HCT116 (cell line): ENCODE data around the gene ACAN. TPM values are rescaled to one million over a fixed set of nuclear protein-coding genes. Genes with fewer than 3 reads are reported as not detected.

ENCODE experiments used
- ATAC-seq: fragments of 200-7000 bp; cut with Tn5 transposase; 2 replicates; pipeline ENCODE4 v1.9.1; 2020; ENCODE audit warnings: mild to moderate bottlenecking, moderate library complexity
- BruUV-seq: library from RNA; stranded (reverse); fragments of 400-500 nt; replicated peaks from 2 replicates; lab custom pipeline; 2021; lab: Mats Ljungman, UMichigan
- CTCF ChIA-PET: fragments of 300-600 bp; sonication (Branson Sonifier 250); formaldehyde crosslinking; loops from one replicate; lab custom pipeline; 2021; ENCODE audit warnings: antibody characterized with exemption; lab: Charles Lee
- POLR2A ChIA-PET: fragments of 300-600, 350-600 bp; sonication (Branson Sonifier 250); formaldehyde crosslinking; loops from one replicate; lab custom pipeline; 2021; ENCODE audit warnings: antibody characterized with exemption; lab: Charles Lee
- RAD21 ChIA-PET, 2 experiments: fragments of 300-600 bp; sonication (Branson Sonifier 250); formaldehyde crosslinking; loops; one replicate each; lab custom pipeline; 2023; ENCODE audit warnings: low total read pairs in 2 of 2; ENCODE audit not compliant: uncharacterized antibody in 2 of 2, unreplicated experiment in 2 of 2, low non-redundant PET in 1 of 2; lab: Charles Lee
- DNase-seq: peaks from one replicate; pipeline ENCODE4 v3.0.0-alpha.2; 2010; ENCODE audit warnings: low read depth, low spot score
- H2AFZ ChIP-seq: fragments of 200-600 bp; shearing (Covaris generic), sonication (generic); 2 replicates; pipeline ENCODE4 v1.6.1; 2017; ENCODE audit warnings: low read depth, mixed run types, mixed read lengths, antibody characterized with exemption, low read length; ENCODE audit not compliant: poor library complexity, severe bottlenecking
- H3K27ac ChIP-seq: 2 replicates; pipeline ENCODE4 v1.5.1; 2012; ENCODE audit warnings: low read depth, low read length
- H3K27me3 ChIP-seq: fragments of 200-600 bp; sonication (generic); 2 replicates; pipeline ENCODE4 v1.6.1; 2016; ENCODE audit warnings: mixed run types, low read length, mixed read lengths; ENCODE audit not compliant: insufficient read depth
- H3K36me3 ChIP-seq, 2 experiments: fragments of 200-500 bp in 1 of 2; fragments of 200-600 bp in 1 of 2; sonication (Bioruptor generic) in 1 of 2; sonication (generic) in 1 of 2; 2 replicates each; pipeline versions ENCODE4 v1.5.1 to v1.6.1; 2014 to 2016; ENCODE audit warnings: low read length in 2 of 2, inconsistent platforms in 1 of 2, mixed read lengths in 1 of 2, mixed run types in 1 of 2; ENCODE audit not compliant: insufficient read depth in 2 of 2, control insufficient read depth in 1 of 2
- H3K4me1 ChIP-seq, 2 experiments: fragments of 200-600 bp in 1 of 2; sonication (generic) in 1 of 2; 2 replicates each; pipeline versions ENCODE4 v1.5.1 to v1.6.1; 2012 to 2017; ENCODE audit warnings: low read length in 2 of 2, inconsistent platforms in 1 of 2, mild to moderate bottlenecking in 1 of 2, mixed read lengths in 1 of 2, mixed run types in 1 of 2, moderate library complexity in 1 of 2; ENCODE audit not compliant: insufficient read depth in 2 of 2, control insufficient read depth in 1 of 2
- H3K4me2 ChIP-seq: fragments of 200-600 bp; sonication (generic); 2 replicates; pipeline ENCODE4 v1.6.1; 2017; ENCODE audit warnings: mixed run types, low read length, mixed read lengths
- H3K4me3 ChIP-seq, 2 experiments: fragments of 200-600 bp in 1 of 2; sonication (generic) in 1 of 2; replicated peaks in 1 of 2; 2 replicates each; pipeline ENCODE4 v1.5.1; 2011 to 2016; ENCODE audit warnings: low read length in 2 of 2, control low read depth in 1 of 2, low read depth in 1 of 2, mild to moderate bottlenecking in 1 of 2, mixed read lengths in 1 of 2, mixed run types in 1 of 2
- H3K79me2 ChIP-seq: fragments of 200-600 bp; sonication (generic); 2 replicates; pipeline ENCODE4 v1.6.1; 2017; ENCODE audit warnings: mild to moderate bottlenecking, mixed run types, low read length, moderate library complexity, mixed read lengths; ENCODE audit not compliant: insufficient read depth
- H3K9ac ChIP-seq: fragments of 200-600 bp; sonication (generic); 2 replicates; pipeline ENCODE4 v1.6.1; 2016; ENCODE audit warnings: low read length, mixed read lengths
- H3K9me2 ChIP-seq: fragments of 200-600 bp; sonication (generic), shearing (Covaris generic); 2 replicates; pipeline ENCODE4 v1.6.1; 2017; ENCODE audit warnings: mixed run types, mild to moderate bottlenecking, moderate library complexity; ENCODE audit not compliant: insufficient read depth
- H3K9me3 ChIP-seq, 2 experiments: fragments of 200-500 bp in 1 of 2; fragments of 200-600 bp in 1 of 2; sonication (Bioruptor generic) in 1 of 2; sonication (generic) in 1 of 2; 2 replicates each; pipeline ENCODE4 v1.6.1; 2014 to 2017; ENCODE audit warnings: low read length in 2 of 2, mixed read lengths in 2 of 2, inconsistent platforms in 1 of 2, low read depth in 1 of 2, mild to moderate bottlenecking in 1 of 2, mixed run types in 1 of 2, moderate library complexity in 1 of 2; ENCODE audit not compliant: control insufficient read depth in 1 of 2, insufficient read depth in 1 of 2
- H4K20me1 ChIP-seq: fragments of 200-600 bp; sonication (generic), shearing (Covaris generic); 2 replicates; pipeline ENCODE4 v1.6.1; 2017; ENCODE audit warnings: mixed run types, mild to moderate bottlenecking, moderate library complexity; ENCODE audit not compliant: insufficient read depth
- ATF3 ChIP-seq: IDR thresholded peaks from 2 replicates; pipeline ENCODE4 v1.6.1; 2012
- CBX3 ChIP-seq: IDR thresholded peaks from 2 replicates; pipeline ENCODE4 v1.6.1; 2012; ENCODE audit warnings: low read depth
- CEBPB ChIP-seq: IDR thresholded peaks from 2 replicates; pipeline ENCODE4 v1.6.1; 2012; ENCODE audit warnings: low read depth
- EZH2phosphoT487 ChIP-seq: fragments of 200-600 bp; IDR thresholded peaks from 2 replicates; pipeline ENCODE4 v1.6.1; 2018; ENCODE audit warnings: antibody characterized with exemption, borderline replicate concordance
- JUND ChIP-seq: IDR thresholded peaks from 2 replicates; pipeline ENCODE4 v1.6.1; 2012
- POLR2A ChIP-seq: IDR thresholded peaks from 2 replicates; pipeline ENCODE4 v1.7.0; 2011; ENCODE audit warnings: borderline replicate concordance; ENCODE audit not compliant: insufficient read depth, insufficient read length; ENCODE audit errors: extremely low read depth
- POLR2AphosphoS5 ChIP-seq: IDR thresholded peaks from 2 replicates; pipeline ENCODE4 v1.6.1; 2011; ENCODE audit warnings: mild to moderate bottlenecking, low read depth, low read length, moderate library complexity
- RAD21 ChIP-seq: IDR thresholded peaks from 2 replicates; pipeline ENCODE4 v1.6.1; 2012; ENCODE audit warnings: low read depth, mild to moderate bottlenecking
- SIN3A ChIP-seq: IDR thresholded peaks from 2 replicates; pipeline ENCODE4 v1.6.1; 2012; ENCODE audit warnings: low read depth
- SP1 ChIP-seq: IDR thresholded peaks from 2 replicates; pipeline ENCODE4 v1.6.1; 2012; ENCODE audit warnings: low read depth
- SRF ChIP-seq: IDR thresholded peaks from 2 replicates; pipeline ENCODE4 v1.6.1; 2012; ENCODE audit warnings: low read depth
- YY1 ChIP-seq: IDR thresholded peaks from 2 replicates; pipeline ENCODE4 v1.6.1; 2011; ENCODE audit warnings: low read length, low read depth, moderate library complexity, mild to moderate bottlenecking; ENCODE audit not compliant: insufficient replicate concordance; ENCODE audit errors: extremely low read depth
- ZNF274 ChIP-seq: fragments of 200-500 bp; sonication (Bioruptor generic); IDR thresholded peaks from 2 replicates; pipeline ENCODE4 v1.6.1; 2014; ENCODE audit warnings: mild to moderate bottlenecking, low read depth, low read length, inconsistent platforms
- intact Hi-C: fragments of 100-400 bp; cut with micrococcal nuclease; formaldehyde crosslinking; loops from 2 replicates; pipeline ENCODE4 v1.10.0; 2022
- total RNA-seq: library from RNA; stranded (reverse); gene quantifications from one replicate; pipeline ENCODE4 v1.2.1, GENCODE V29; 2021; ENCODE audit not compliant: unreplicated experiment
- TF ChIP-seq, protein P1 (sequence below), 3 experiments: fragments of 200-600 bp in 1 of 3; sonication (generic) in 1 of 3; IDR thresholded peaks in 2 of 3; conservative IDR thresholded peaks in 1 of 3; 2 replicates each; pipeline ENCODE4 v1.5.1; 2012 to 2017; ENCODE audit warnings: low read depth in 2 of 3, low read length in 2 of 3, antibody characterized with exemption in 1 of 3, borderline replicate concordance in 1 of 3, control low read depth in 1 of 3, mild to moderate bottlenecking in 1 of 3, mixed read lengths in 1 of 3, mixed run types in 1 of 3, moderate library complexity in 1 of 3; ENCODE audit not compliant: insufficient read depth in 1 of 3
- TF ChIP-seq, protein P2 (sequence below): IDR thresholded peaks from 2 replicates; pipeline ENCODE4 v1.6.1; 2011; ENCODE audit warnings: mild to moderate bottlenecking, low read length, moderate library complexity; ENCODE audit not compliant: insufficient replicate concordance; ENCODE audit errors: extremely low read depth

Gene ACAN
- total RNA-seq, 1 experiment from 2014 or later: not detected

GRCh38 chr15:88833731-88834100 is 30.5 kb downstream of the ACAN start:
- Histone ChIP-seq H3K27ac (no peak overlapping the region), H3K9me2 (no peaks in the 10 kb centered on the region), H3K4me3 (no peak overlapping the region), H3K36me3 (no peaks in the 10 kb centered on the region), H3K9me3 (no peaks in the 10 kb centered on the region), H3K27me3 (no peaks in the 10 kb centered on the region), H3K4me2 (no peak overlapping the region), H3K9ac (no peak overlapping the region), H3K79me2 (no peaks in the 10 kb centered on the region), H3K4me1 (peaks cover 0 to 3% of the 10 kb centered on the region in 2 experiments; a peak in 1 of 4 replicates), H4K20me1 (no peaks in the 10 kb centered on the region), H2AFZ (no peak overlapping the region)
- DNase-seq (no peak), ATAC-seq (no peak)
- no TSS peak for BruUV-seq
- TF ChIP-seq POLR2A (no peak), CBX3 (no peak), ATF3 (no peak), SRF (no peak), ZNF274 (no peak), SP1 (no peak), POLR2AphosphoS5 (no peak), RAD21 (no peak), EZH2phosphoT487 (no peak), SIN3A (no peak), JUND (no peak), YY1 (no peak), CEBPB (no peak)
- TF ChIP-seq, protein P1, sequence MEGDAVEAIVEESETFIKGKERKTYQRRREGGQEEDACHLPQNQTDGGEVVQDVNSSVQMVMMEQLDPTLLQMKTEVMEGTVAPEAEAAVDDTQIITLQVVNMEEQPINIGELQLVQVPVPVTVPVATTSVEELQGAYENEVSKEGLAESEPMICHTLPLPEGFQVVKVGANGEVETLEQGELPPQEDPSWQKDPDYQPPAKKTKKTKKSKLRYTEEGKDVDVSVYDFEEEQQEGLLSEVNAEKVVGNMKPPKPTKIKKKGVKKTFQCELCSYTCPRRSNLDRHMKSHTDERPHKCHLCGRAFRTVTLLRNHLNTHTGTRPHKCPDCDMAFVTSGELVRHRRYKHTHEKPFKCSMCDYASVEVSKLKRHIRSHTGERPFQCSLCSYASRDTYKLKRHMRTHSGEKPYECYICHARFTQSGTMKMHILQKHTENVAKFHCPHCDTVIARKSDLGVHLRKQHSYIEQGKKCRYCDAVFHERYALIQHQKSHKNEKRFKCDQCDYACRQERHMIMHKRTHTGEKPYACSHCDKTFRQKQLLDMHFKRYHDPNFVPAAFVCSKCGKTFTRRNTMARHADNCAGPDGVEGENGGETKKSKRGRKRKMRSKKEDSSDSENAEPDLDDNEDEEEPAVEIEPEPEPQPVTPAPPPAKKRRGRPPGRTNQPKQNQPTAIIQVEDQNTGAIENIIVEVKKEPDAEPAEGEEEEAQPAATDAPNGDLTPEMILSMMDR (IDR thresholded peaks at IDR 0.05 in 2 of 3, conservative IDR thresholded peaks at IDR 0.05 in 1 of 3; ENCODE audit: borderline replicate concordance in 1 of 3, insufficient read depth in 1 of 3, low read depth in 2 of 3, low read length in 2 of 3): no peak
- TF ChIP-seq, protein P2, sequence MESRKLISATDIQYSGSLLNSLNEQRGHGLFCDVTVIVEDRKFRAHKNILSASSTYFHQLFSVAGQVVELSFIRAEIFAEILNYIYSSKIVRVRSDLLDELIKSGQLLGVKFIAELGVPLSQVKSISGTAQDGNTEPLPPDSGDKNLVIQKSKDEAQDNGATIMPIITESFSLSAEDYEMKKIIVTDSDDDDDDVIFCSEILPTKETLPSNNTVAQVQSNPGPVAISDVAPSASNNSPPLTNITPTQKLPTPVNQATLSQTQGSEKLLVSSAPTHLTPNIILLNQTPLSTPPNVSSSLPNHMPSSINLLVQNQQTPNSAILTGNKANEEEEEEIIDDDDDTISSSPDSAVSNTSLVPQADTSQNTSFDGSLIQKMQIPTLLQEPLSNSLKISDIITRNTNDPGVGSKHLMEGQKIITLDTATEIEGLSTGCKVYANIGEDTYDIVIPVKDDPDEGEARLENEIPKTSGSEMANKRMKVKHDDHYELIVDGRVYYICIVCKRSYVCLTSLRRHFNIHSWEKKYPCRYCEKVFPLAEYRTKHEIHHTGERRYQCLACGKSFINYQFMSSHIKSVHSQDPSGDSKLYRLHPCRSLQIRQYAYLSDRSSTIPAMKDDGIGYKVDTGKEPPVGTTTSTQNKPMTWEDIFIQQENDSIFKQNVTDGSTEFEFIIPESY: no peak
- ChIA-PET POLR2A (interaction anchor here (1.0 kb wide), 1 partner anchor 177 kb away, joined by 4 read pairs; no protein-coding TSS in a partner anchor), RAD21 (interaction anchor here (0.9 to 3.2 kb wide), 4 partner anchors 176 to 218 kb away, joined by 3 to 13 read pairs (median 6); partner anchors contain the start of gene ISG20 (in 1 of the 2)), CTCF (interaction anchor here (1.0 to 4.2 kb wide), 8 partner anchors 8 to 359 kb away, joined by 3 to 82 read pairs (median 4); no protein-coding TSS in a partner anchor)
- intact Hi-C loops: loop anchor here (1.0 to 10.0 kb wide), 3 partner anchors 176 to 589 kb away; no protein-coding TSS in a partner anchor
